Calu3 (cell line): ENCODE data around the gene ARHGEF7. TPM values are rescaled to one million over a fixed set of nuclear protein-coding genes. Genes with fewer than 3 reads are reported as not detected.

ENCODE experiments used
- BruUV-seq: library from RNA; stranded (reverse); fragments of 400-500 nt; replicated peaks from 2 replicates; lab custom pipeline; 2021; lab: Mats Ljungman, UMichigan
- CTCF ChIA-PET: fragments of 300-600 bp; sonication (Branson Sonifier 250); formaldehyde crosslinking; loops from one replicate; lab custom pipeline; 2022; ENCODE audit warnings: antibody characterized with exemption; lab: Charles Lee
- DNase-seq: peaks from one replicate; pipeline ENCODE4 v3.0.0; 2022
- H3K27ac Mint-ChIP-seq: one replicate; pipeline ENCODE4 v1.8.0; 2022; ENCODE audit warnings: mixed read lengths; ENCODE audit not compliant: unreplicated experiment
- H3K27me3 Mint-ChIP-seq: one replicate; pipeline ENCODE4 v1.8.0; 2022; ENCODE audit warnings: mixed read lengths; ENCODE audit not compliant: unreplicated experiment
- H3K36me3 Mint-ChIP-seq: one replicate; pipeline ENCODE4 v1.8.0; 2022; ENCODE audit warnings: mild to moderate bottlenecking, moderate library complexity, mixed read lengths; ENCODE audit not compliant: insufficient read depth, unreplicated experiment
- H3K4me1 Mint-ChIP-seq: one replicate; pipeline ENCODE4 v1.8.0; 2022; ENCODE audit warnings: mild to moderate bottlenecking, low read depth, mixed read lengths; ENCODE audit not compliant: unreplicated experiment
- H3K4me3 Mint-ChIP-seq: one replicate; pipeline ENCODE4 v1.8.0; 2022; ENCODE audit warnings: mild to moderate bottlenecking, low read depth, moderate library complexity, mixed read lengths; ENCODE audit not compliant: unreplicated experiment
- H3K9me3 Mint-ChIP-seq: one replicate; pipeline ENCODE4 v1.8.0; 2022; ENCODE audit warnings: low read depth, mixed read lengths; ENCODE audit not compliant: unreplicated experiment
- intact Hi-C: fragments of 100-400 bp; cut with micrococcal nuclease; formaldehyde crosslinking; loops from one replicate; pipeline ENCODE4 v1.10.0; 2022; ENCODE audit not compliant: unreplicated experiment
- total RNA-seq: library from RNA; stranded (reverse); gene quantifications from 2 replicates; pipeline ENCODE4 v1.2.3, GENCODE V29; 2022
- TF ChIP-seq, protein P1 (sequence below): fragments of 200-600 bp; IDR thresholded peaks from one replicate; pipeline ENCODE4 v1.8.0; 2022; ENCODE audit warnings: antibody characterized with exemption; ENCODE audit not compliant: unreplicated experiment

ARHGEF7 gene
- total RNA-seq, 1 experiment from 2014 or later = 17.7 TPM

DNA sequence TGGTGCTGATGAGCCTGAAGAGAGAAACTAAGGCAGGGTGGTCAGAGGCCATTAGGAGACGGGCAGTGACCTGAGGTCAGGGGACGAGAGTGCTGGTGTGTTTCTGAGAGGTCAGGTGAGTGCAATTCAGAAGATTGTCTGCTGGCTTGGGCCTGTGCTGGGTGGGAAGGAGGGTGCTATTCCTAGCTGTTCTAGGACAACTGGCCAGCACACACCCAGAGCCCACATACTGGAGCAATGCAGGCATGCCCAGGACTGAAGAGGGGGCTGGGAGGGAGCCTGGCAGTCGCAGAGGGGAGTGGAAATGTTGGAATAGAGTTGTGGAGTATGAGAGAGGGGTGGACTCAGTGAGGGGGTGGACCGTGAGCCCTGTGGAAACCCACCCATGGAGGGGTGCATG lies 16.5 kb downstream of the ARHGEF7 start:
- no peak overlapping the region for H3K4me3 Mint-ChIP-seq
- intact Hi-C loops = no loop called here
- no TSS peak for BruUV-seq
- no peaks in the 10 kb centered on the region for H3K36me3 Mint-ChIP-seq
- no peaks in the 10 kb centered on the region for H3K9me3 Mint-ChIP-seq
- peaks cover 43% of the 10 kb centered on the region for H3K27me3 Mint-ChIP-seq
- H3K27ac Mint-ChIP-seq = no peak overlapping the region
- H3K4me1 Mint-ChIP-seq = no peaks in the 10 kb centered on the region
- CTCF ChIA-PET = no interaction called here
- DNase-seq = no peak
- TF ChIP-seq, protein P1, sequence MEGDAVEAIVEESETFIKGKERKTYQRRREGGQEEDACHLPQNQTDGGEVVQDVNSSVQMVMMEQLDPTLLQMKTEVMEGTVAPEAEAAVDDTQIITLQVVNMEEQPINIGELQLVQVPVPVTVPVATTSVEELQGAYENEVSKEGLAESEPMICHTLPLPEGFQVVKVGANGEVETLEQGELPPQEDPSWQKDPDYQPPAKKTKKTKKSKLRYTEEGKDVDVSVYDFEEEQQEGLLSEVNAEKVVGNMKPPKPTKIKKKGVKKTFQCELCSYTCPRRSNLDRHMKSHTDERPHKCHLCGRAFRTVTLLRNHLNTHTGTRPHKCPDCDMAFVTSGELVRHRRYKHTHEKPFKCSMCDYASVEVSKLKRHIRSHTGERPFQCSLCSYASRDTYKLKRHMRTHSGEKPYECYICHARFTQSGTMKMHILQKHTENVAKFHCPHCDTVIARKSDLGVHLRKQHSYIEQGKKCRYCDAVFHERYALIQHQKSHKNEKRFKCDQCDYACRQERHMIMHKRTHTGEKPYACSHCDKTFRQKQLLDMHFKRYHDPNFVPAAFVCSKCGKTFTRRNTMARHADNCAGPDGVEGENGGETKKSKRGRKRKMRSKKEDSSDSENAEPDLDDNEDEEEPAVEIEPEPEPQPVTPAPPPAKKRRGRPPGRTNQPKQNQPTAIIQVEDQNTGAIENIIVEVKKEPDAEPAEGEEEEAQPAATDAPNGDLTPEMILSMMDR = no peak

DNA sequence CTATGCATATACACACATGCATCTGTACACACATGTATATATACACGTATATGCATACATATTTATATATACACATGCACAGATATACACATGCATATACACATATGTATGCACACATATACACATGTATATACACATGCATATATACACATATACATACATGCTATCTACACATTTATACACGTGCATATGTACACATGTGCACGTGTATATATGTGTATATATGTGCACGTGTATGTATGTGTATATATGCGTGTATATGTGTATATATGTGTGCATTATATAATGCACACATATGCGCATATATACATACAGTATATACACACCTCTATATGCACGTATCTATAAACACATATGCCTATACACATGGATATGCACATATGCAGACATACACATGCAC lies 17.8 kb downstream of the ARHGEF7 start:
- intact Hi-C loops = no loop called here
- peaks cover 36% of the 10 kb centered on the region for H3K27me3 Mint-ChIP-seq
- H3K4me1 Mint-ChIP-seq = no peaks in the 10 kb centered on the region
- H3K27ac Mint-ChIP-seq = no peak overlapping the region
- no peaks in the 10 kb centered on the region for H3K36me3 Mint-ChIP-seq
- DNase-seq = no peak
- no TSS peak for BruUV-seq
- no peaks in the 10 kb centered on the region for H3K9me3 Mint-ChIP-seq
- H3K4me3 Mint-ChIP-seq = no peak overlapping the region
- TF ChIP-seq, protein P1 = no peak
- CTCF ChIA-PET = no interaction called here

DNA sequence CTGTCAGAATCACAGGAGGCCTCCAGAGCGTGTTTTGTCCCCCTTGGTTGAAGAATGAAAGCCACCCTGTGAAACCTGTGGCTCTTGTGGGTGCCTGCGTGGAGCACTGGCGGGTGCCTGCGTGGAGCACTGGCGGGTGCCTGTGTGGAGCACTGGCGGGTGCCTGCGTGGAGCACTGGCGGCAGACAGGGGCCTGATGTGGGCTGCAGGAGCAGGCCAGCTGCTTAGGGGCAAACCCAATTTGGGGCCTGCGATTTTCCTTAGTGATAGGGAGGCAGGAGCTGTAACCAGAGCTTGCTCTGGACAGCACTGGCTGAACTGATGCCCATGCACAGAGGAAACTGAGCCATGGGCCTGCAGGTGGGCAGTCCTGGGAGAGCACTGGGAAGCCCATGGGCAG lies 24.3 kb downstream of the ARHGEF7 start:
- BruUV-seq = no TSS peak
- TF ChIP-seq, protein P1 = no peak
- H3K27me3 Mint-ChIP-seq = peaks cover 33% of the 10 kb centered on the region
- no peaks in the 10 kb centered on the region for H3K9me3 Mint-ChIP-seq
- H3K4me3 Mint-ChIP-seq = no peak overlapping the region
- H3K27ac Mint-ChIP-seq = no peak overlapping the region
- no peaks in the 10 kb centered on the region for H3K36me3 Mint-ChIP-seq
- no peaks in the 10 kb centered on the region for H3K4me1 Mint-ChIP-seq
- DNase-seq = no peak
- CTCF ChIA-PET = no interaction called here
- intact Hi-C loops = no loop called here

DNA sequence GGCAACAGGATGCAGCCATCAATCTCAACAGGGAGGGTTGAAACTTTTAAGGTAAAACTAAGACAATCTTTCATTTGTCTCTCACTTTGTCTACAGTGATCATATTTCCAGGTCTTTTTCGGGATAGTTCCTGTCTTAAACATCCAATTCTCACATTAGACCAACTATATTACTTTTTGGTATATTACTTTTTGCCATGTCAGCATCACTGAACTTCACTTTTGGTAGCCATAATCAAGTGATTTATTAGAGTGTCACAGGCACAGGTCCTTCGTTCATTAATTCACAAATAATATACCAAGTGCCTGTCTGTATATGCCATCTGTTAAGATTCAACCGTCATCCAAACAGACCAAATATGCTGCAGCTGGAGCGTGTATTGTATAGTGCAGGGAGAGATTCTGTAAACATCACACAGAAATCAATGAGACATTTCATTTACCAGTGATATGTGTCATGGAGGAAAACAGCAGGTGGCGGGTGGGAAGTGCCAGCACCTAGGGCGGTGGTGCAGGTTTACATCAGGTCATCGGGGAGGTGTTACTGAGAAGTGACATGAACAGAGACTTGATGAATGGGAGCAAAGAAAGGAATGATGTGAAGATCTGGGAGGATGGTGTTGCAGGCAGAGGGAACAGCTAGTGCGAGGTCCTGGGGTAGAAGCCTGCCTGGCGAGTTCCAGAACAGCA lies 24.9 kb downstream of the ARHGEF7 start:
- BruUV-seq = no TSS peak
- Mint-ChIP-seq H3K27ac (no peak overlapping the region), H3K9me3 (no peaks in the 10 kb centered on the region), H3K36me3 (no peaks in the 10 kb centered on the region), H3K4me1 (no peaks in the 10 kb centered on the region), H3K27me3 (peaks cover 33% of the 10 kb centered on the region), H3K4me3 (no peak overlapping the region)
- intact Hi-C loops = no loop called here
- DNase-seq = no peak
- TF ChIP-seq, protein P1 = no peak
- CTCF ChIA-PET = no interaction called here
